Measurements from ENCODE around the gene YARS1. TPM values are rescaled to one million over a fixed set of nuclear protein-coding genes. Genes with fewer than 3 reads are reported as not detected.

Gene YARS1
- total and polyA plus RNA-seq, 2 experiments from 2014 or later, result 134 to 182 TPM

DNA sequence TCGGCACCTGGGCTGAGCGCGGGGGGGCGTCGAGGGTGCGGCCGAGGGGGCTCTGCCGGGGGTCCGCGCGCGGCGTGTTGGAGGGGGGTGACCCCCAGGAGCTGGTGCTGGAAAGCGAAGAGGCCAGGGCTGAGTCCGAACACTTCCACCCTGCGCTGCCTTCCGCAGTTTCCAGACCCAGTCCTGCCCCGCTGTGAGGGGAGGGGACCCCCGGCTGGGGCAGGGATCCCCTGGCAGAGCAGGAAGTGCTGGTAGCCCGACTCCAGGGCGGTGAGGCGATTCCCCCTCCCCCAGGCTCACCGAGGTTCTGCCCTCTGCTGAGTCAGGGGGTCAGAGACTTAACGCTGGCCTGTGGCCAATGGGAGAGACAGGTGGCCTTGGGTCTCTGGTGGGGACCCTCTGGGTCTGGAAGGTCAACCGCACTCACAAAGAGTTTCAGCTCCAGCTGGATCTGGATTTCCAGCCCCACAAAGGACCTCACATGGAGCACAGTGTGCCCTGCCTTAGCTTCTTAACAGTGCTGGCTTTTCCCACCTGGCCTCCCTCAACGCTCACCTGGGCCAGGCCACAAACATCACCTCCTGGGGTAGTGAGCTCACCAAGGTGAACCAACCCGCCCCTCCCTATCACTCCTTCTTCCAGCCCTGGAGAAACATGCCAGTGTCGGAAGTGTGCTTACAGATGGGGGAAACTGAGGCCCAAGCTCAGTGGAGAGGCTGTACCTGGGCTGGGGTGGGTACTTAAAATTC is 74.8 kb downstream of the YARS1 start:
- Mint-ChIP-seq H3K9me3 (no peaks in the 10 kb centered on the region), H3K36me3 (ENCODE audit: low read depth) (no peaks in the 10 kb centered on the region), H3K4me1 (peaks cover 22% of the 10 kb centered on the region), H3K27me3 (ENCODE audit: insufficient read depth, low read depth, poor library complexity) (peaks cover 34% of the 10 kb centered on the region), H3K27ac (peak overlapping the region; percentile 59; the same call in 1 of the 2 replicates), H3K4me3 (peak overlapping the region; percentile 74)
- TF ChIP-seq, protein P1, sequence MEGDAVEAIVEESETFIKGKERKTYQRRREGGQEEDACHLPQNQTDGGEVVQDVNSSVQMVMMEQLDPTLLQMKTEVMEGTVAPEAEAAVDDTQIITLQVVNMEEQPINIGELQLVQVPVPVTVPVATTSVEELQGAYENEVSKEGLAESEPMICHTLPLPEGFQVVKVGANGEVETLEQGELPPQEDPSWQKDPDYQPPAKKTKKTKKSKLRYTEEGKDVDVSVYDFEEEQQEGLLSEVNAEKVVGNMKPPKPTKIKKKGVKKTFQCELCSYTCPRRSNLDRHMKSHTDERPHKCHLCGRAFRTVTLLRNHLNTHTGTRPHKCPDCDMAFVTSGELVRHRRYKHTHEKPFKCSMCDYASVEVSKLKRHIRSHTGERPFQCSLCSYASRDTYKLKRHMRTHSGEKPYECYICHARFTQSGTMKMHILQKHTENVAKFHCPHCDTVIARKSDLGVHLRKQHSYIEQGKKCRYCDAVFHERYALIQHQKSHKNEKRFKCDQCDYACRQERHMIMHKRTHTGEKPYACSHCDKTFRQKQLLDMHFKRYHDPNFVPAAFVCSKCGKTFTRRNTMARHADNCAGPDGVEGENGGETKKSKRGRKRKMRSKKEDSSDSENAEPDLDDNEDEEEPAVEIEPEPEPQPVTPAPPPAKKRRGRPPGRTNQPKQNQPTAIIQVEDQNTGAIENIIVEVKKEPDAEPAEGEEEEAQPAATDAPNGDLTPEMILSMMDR (conservative IDR thresholded peaks at IDR 0.05; ENCODE audit: low read depth in 2 of 2), result no peak
- TF ChIP-seq, protein P2, sequence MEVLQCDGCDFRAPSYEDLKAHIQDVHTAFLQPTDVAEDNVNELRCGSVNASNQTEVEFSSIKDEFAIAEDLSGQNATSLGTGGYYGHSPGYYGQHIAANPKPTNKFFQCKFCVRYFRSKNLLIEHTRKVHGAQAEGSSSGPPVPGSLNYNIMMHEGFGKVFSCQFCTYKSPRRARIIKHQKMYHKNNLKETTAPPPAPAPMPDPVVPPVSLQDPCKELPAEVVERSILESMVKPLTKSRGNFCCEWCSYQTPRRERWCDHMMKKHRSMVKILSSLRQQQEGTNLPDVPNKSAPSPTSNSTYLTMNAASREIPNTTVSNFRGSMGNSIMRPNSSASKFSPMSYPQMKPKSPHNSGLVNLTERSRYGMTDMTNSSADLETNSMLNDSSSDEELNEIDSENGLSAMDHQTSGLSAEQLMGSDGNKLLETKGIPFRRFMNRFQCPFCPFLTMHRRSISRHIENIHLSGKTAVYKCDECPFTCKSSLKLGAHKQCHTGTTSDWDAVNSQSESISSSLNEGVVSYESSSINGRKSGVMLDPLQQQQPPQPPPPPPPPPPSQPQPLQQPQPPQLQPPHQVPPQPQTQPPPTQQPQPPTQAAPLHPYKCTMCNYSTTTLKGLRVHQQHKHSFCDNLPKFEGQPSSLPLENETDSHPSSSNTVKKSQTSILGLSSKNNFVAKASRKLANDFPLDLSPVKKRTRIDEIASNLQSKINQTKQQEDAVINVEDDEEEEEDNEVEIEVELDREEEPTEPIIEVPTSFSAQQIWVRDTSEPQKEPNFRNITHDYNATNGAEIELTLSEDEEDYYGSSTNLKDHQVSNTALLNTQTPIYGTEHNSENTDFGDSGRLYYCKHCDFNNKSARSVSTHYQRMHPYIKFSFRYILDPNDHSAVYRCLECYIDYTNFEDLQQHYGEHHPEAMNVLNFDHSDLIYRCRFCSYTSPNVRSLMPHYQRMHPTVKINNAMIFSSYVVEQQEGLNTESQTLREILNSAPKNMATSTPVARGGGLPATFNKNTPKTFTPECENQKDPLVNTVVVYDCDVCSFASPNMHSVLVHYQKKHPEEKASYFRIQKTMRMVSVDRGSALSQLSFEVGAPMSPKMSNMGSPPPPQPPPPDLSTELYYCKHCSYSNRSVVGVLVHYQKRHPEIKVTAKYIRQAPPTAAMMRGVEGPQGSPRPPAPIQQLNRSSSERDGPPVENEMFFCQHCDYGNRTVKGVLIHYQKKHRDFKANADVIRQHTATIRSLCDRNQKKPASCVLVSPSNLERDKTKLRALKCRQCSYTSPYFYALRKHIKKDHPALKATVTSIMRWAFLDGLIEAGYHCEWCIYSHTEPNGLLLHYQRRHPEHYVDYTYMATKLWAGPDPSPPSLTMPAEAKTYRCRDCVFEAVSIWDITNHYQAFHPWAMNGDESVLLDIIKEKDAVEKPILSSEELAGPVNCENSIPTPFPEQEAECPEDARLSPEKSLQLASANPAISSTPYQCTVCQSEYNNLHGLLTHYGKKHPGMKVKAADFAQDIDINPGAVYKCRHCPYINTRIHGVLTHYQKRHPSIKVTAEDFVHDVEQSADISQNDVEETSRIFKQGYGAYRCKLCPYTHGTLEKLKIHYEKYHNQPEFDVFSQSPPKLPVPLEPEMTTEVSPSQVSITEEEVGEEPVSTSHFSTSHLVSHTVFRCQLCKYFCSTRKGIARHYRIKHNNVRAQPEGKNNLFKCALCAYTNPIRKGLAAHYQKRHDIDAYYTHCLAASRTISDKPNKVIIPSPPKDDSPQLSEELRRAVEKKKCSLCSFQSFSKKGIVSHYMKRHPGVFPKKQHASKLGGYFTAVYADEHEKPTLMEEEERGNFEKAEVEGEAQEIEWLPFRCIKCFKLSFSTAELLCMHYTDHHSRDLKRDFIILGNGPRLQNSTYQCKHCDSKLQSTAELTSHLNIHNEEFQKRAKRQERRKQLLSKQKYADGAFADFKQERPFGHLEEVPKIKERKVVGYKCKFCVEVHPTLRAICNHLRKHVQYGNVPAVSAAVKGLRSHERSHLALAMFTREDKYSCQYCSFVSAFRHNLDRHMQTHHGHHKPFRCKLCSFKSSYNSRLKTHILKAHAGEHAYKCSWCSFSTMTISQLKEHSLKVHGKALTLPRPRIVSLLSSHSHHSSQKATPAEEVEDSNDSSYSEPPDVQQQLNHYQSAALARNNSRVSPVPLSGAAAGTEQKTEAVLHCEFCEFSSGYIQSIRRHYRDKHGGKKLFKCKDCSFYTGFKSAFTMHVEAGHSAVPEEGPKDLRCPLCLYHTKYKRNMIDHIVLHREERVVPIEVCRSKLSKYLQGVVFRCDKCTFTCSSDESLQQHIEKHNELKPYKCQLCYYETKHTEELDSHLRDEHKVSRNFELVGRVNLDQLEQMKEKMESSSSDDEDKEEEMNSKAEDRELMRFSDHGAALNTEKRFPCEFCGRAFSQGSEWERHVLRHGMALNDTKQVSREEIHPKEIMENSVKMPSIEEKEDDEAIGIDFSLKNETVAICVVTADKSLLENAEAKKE (CRISPR knock-in tag; IDR thresholded peaks at IDR 0.05), result no peak
- TF ChIP-seq NANOG (IDR thresholded peaks at IDR 0.05; ENCODE audit: borderline replicate concordance), result no peak
- TF ChIP-seq EZH2 (IDR thresholded peaks at IDR 0.05; ENCODE audit: low read depth, unreplicated experiment), result no peak
- no peak for TF ChIP-seq EZH2phosphoT487 (IDR thresholded peaks at IDR 0.05; ENCODE audit: unreplicated experiment)
- no peak for TF ChIP-seq ZNF331 (CRISPR knock-in tag; IDR thresholded peaks at IDR 0.05; ENCODE audit: low read depth)
- no peak for TF ChIP-seq STAT1 (IDR thresholded peaks at IDR 0.05; ENCODE audit: unreplicated experiment)
- TF ChIP-seq CREB1 (CRISPR knock-in tag; IDR thresholded peaks at IDR 0.05; ENCODE audit: low read depth), result no peak
- no peak for TF ChIP-seq ZNF114 (CRISPR knock-in tag; IDR thresholded peaks at IDR 0.05)
- no peak for TF ChIP-seq JUNB (IDR thresholded peaks at IDR 0.05; ENCODE audit: unreplicated experiment)
- TF ChIP-seq POLR2AphosphoS5 (IDR thresholded peaks at IDR 0.05; ENCODE audit: low read depth), result no peak
- TF ChIP-seq, protein P3, sequence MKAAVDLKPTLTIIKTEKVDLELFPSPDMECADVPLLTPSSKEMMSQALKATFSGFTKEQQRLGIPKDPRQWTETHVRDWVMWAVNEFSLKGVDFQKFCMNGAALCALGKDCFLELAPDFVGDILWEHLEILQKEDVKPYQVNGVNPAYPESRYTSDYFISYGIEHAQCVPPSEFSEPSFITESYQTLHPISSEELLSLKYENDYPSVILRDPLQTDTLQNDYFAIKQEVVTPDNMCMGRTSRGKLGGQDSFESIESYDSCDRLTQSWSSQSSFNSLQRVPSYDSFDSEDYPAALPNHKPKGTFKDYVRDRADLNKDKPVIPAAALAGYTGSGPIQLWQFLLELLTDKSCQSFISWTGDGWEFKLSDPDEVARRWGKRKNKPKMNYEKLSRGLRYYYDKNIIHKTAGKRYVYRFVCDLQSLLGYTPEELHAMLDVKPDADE (IDR thresholded peaks at IDR 0.05), result no peak
- TF ChIP-seq, protein P4, sequence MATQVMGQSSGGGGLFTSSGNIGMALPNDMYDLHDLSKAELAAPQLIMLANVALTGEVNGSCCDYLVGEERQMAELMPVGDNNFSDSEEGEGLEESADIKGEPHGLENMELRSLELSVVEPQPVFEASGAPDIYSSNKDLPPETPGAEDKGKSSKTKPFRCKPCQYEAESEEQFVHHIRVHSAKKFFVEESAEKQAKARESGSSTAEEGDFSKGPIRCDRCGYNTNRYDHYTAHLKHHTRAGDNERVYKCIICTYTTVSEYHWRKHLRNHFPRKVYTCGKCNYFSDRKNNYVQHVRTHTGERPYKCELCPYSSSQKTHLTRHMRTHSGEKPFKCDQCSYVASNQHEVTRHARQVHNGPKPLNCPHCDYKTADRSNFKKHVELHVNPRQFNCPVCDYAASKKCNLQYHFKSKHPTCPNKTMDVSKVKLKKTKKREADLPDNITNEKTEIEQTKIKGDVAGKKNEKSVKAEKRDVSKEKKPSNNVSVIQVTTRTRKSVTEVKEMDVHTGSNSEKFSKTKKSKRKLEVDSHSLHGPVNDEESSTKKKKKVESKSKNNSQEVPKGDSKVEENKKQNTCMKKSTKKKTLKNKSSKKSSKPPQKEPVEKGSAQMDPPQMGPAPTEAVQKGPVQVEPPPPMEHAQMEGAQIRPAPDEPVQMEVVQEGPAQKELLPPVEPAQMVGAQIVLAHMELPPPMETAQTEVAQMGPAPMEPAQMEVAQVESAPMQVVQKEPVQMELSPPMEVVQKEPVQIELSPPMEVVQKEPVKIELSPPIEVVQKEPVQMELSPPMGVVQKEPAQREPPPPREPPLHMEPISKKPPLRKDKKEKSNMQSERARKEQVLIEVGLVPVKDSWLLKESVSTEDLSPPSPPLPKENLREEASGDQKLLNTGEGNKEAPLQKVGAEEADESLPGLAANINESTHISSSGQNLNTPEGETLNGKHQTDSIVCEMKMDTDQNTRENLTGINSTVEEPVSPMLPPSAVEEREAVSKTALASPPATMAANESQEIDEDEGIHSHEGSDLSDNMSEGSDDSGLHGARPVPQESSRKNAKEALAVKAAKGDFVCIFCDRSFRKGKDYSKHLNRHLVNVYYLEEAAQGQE (IDR thresholded peaks at IDR 0.05; ENCODE audit: unreplicated experiment), result no peak
- Histone ChIP-seq H2AFZ (peak overlapping the region; percentile 56), H3K9me2 (ENCODE audit: insufficient read depth) (no peaks in the 10 kb centered on the region), H3K4me2 (peak overlapping the region; percentile 90), H3K4me3 (peak overlapping the region; percentile 81), H3F3A (replicated peaks; ENCODE audit: low read depth) (peaks cover 25% of the 10 kb centered on the region), H3K27ac (ENCODE audit: low read depth) (0 out of 2 replicates have a peak overlapping the region, but pooled peaks have one; percentile 26), H3K4me1 (ENCODE audit: insufficient read depth) (peaks cover 15% of the 10 kb centered on the region), H3K27me3 (ENCODE audit: insufficient read depth) (peaks cover 19% of the 10 kb centered on the region), H4K20me1 (replicated peaks; ENCODE audit: insufficient read depth) (no peaks in the 10 kb centered on the region), H3K36me3 (ENCODE audit: insufficient read depth) (no peaks in the 10 kb centered on the region), H3K79me2 (replicated peaks; ENCODE audit: insufficient read depth) (no peaks in the 10 kb centered on the region)
- ATAC-seq (peak; percentile 71), DNase-seq (ENCODE audit: low spot score) (peak; percentile 72)
